GM19324 (cell line): Measurements from ENCODE around the gene ADGRG7.

ENCODE experiments used
- ATAC-seq: cut with Tn5 transposase; IDR thresholded peaks from one replicate; pipeline ENCODE4 v1.9.1; 2021; ENCODE audit warnings: mild to moderate bottlenecking, moderate library complexity; ENCODE audit not compliant: unreplicated experiment, low FRiP score

The ADGRG7 gene

GRCh38 chr3:100697172-100697571 lies 87.8 kb downstream of the ADGRG7 start:
- no peak for ATAC-seq

- ATAC-seq: no peak
Observed at GRCh38 chr3:100697723-100698285, 88.4 kb downstream of the ADGRG7 start.

- no peak for ATAC-seq
Observed at GRCh38 chr3:100698736-100699135, 89.3 kb downstream of the ADGRG7 start.

- ATAC-seq: no peak
Observed at GRCh38 chr3:100700708-100701107, 91.3 kb downstream of the ADGRG7 start.

GRCh38 chr3:100702082-100702979 lies 92.9 kb downstream of the ADGRG7 start:
- ATAC-seq: no peak

GRCh38 chr3:100702980-100703345 lies 93.6 kb downstream of the ADGRG7 start:
- ATAC-seq: no peak

- ATAC-seq: no peak
Observed at GRCh38 chr3:100703865-100704264, 94.5 kb downstream of the ADGRG7 start.

GRCh38 chr3:100706365-100706764 lies 97.0 kb downstream of the ADGRG7 start:
- ATAC-seq: no peak

- no peak for ATAC-seq
Observed at GRCh38 chr3:100708644-100708988, 99.2 kb downstream of the ADGRG7 start.

- ATAC-seq: peak; percentile 99
Observed at GRCh38 chr3:100708989-100709841, 99.8 kb downstream of the ADGRG7 start, which contains the start of gene TFG. TFG (plus strand) TSS chr3:100709494; CDS start chr3:100713686, 4,192 bp downstream.

- ATAC-seq: no peak
Observed at GRCh38 chr3:100709842-100710260, 100.5 kb downstream of the ADGRG7 start.

- ATAC-seq: no peak
Observed at GRCh38 chr3:100710261-100710968, 101.0 kb downstream of the ADGRG7 start.

GRCh38 chr3:100715176-100715575 lies 105.8 kb downstream of the ADGRG7 start:
- ATAC-seq: no peak

GRCh38 chr3:100717063-100717462 lies 107.7 kb downstream of the ADGRG7 start:
- ATAC-seq: no peak

- ATAC-seq: no peak
Observed at GRCh38 chr3:100717637-100718487, 108.5 kb downstream of the ADGRG7 start.

- ATAC-seq: no peak
Observed at GRCh38 chr3:100719136-100719535, 109.7 kb downstream of the ADGRG7 start.

GRCh38 chr3:100720426-100720825 lies 111.0 kb downstream of the ADGRG7 start:
- no peak for ATAC-seq

GRCh38 chr3:100725935-100726513 lies 116.6 kb downstream of the ADGRG7 start:
- no peak for ATAC-seq

GRCh38 chr3:100726706-100727105 lies 117.3 kb downstream of the ADGRG7 start:
- ATAC-seq: no peak
